Measurements from ENCODE around the gene FAM181A. TPM values are rescaled to one million over a fixed set of nuclear protein-coding genes. Genes with fewer than 3 reads are reported as not detected.

The FAM181A gene
- not detected for total RNA-seq

- ATAC-seq (no peak), DNase-seq (ENCODE audit: low spot score in 2 of 2) (no peak)
- no peaks in the 10 kb centered on the region for H3K36me3 Mint-ChIP-seq
- no peak within 1 kb of the TSS for H3K27ac Mint-ChIP-seq
- no peaks in the 10 kb centered on the region for H3K9me3 Mint-ChIP-seq
Measured at GRCh38 chr14:93926873-93927799, at the start of gene FAM181A. TSS of gene FAM181A (plus strand) at chr14:93927344. CDS start at chr14:93928286, 942 bp downstream.

- Mint-ChIP-seq H3K27ac (no peak overlapping the region), H3K9me3 (peaks cover 4 to 22% of the 10 kb centered on the region in 2 donors), H3K36me3 (peaks cover 10 to 13% of the 10 kb centered on the region in 2 donors)
- ATAC-seq (no peak), DNase-seq (ENCODE audit: low spot score in 2 of 2) (no peak)
Measured at GRCh38 chr14:93878212-93878611, 48.9 kb upstream of the FAM181A start.

- H3K36me3 Mint-ChIP-seq: peaks cover 10 to 13% of the 10 kb centered on the region in 2 donors
- no peak for ATAC-seq
- H3K9me3 Mint-ChIP-seq: peaks cover 4 to 21% of the 10 kb centered on the region in 2 donors
- no peak for DNase-seq (ENCODE audit: low spot score in 2 of 2)
- H3K27ac Mint-ChIP-seq: no peak overlapping the region
Measured at GRCh38 chr14:93878871-93879270, 48.3 kb upstream of the FAM181A start.

GRCh38 chr14:93879362-93879983, 47.7 kb upstream of the FAM181A start:
- DNase-seq (ENCODE audit: low spot score in 2 of 2) (no peak), ATAC-seq (no peak)
- Mint-ChIP-seq H3K9me3 (peaks cover 4 to 15% of the 10 kb centered on the region in 2 donors), H3K27ac (no peak overlapping the region), H3K36me3 (peaks cover 10 to 13% of the 10 kb centered on the region in 2 donors)

GRCh38 chr14:93880021-93880820, 46.9 kb upstream of the FAM181A start:
- Mint-ChIP-seq H3K36me3 (peaks cover 10 to 13% of the 10 kb centered on the region in 2 donors), H3K27ac (no peak overlapping the region), H3K9me3 (peaks cover 4 to 14% of the 10 kb centered on the region in 2 donors)
- DNase-seq (ENCODE audit: low spot score in 2 of 2) (no peak), ATAC-seq (no peak)

GRCh38 chr14:93884950-93885349, 42.2 kb upstream of the FAM181A start:
- H3K9me3 Mint-ChIP-seq: peaks cover 4 to 14% of the 10 kb centered on the region in 2 donors
- H3K36me3 Mint-ChIP-seq: peaks cover 10 to 13% of the 10 kb centered on the region in 2 donors
- no peak for DNase-seq (ENCODE audit: low spot score in 2 of 2)
- no peak for ATAC-seq
- no peak overlapping the region for H3K27ac Mint-ChIP-seq

- Mint-ChIP-seq H3K27ac (no peak overlapping the region), H3K36me3 (no peaks in the 10 kb centered on the region), H3K9me3 (no peaks in the 10 kb centered on the region)
- ATAC-seq: no peak
- DNase-seq (ENCODE audit: low spot score in 2 of 2): no peak
Measured at GRCh38 chr14:93888995-93889394, 38.1 kb upstream of the FAM181A start.

- ATAC-seq (no peak), DNase-seq (ENCODE audit: low spot score in 2 of 2) (no peak)
- Mint-ChIP-seq H3K27ac (no peak overlapping the region), H3K9me3 (no peaks in the 10 kb centered on the region), H3K36me3 (no peaks in the 10 kb centered on the region)
Measured at GRCh38 chr14:93889739-93890483, 37.2 kb upstream of the FAM181A start.

- no peak for DNase-seq (ENCODE audit: low spot score in 2 of 2)
- H3K9me3 Mint-ChIP-seq: no peaks in the 10 kb centered on the region
- H3K27ac Mint-ChIP-seq: no peak overlapping the region
- no peaks in the 10 kb centered on the region for H3K36me3 Mint-ChIP-seq
- no peak for ATAC-seq
Measured at GRCh38 chr14:93891756-93892504, 35.2 kb upstream of the FAM181A start.

- Mint-ChIP-seq H3K9me3 (no peaks in the 10 kb centered on the region), H3K27ac (no peak overlapping the region), H3K36me3 (no peaks in the 10 kb centered on the region)
- no peak for DNase-seq (ENCODE audit: low spot score in 2 of 2)
- ATAC-seq: no peak
Measured at GRCh38 chr14:93892505-93892839, 34.7 kb upstream of the FAM181A start.

GRCh38 chr14:93892923-93893558, 34.1 kb upstream of the FAM181A start:
- DNase-seq (ENCODE audit: low spot score in 2 of 2) (peak; percentile 61 to 88), ATAC-seq (peak in 1 of 2 donors; percentile 66)
- H3K9me3 Mint-ChIP-seq: no peaks in the 10 kb centered on the region
- no peak overlapping the region for H3K27ac Mint-ChIP-seq
- H3K36me3 Mint-ChIP-seq: no peaks in the 10 kb centered on the region

GRCh38 chr14:93893661-93894261, 33.4 kb upstream of the FAM181A start:
- Mint-ChIP-seq H3K36me3 (no peaks in the 10 kb centered on the region), H3K9me3 (no peaks in the 10 kb centered on the region), H3K27ac (no peak overlapping the region)
- ATAC-seq (no peak), DNase-seq (ENCODE audit: low spot score in 2 of 2) (no peak)

GRCh38 chr14:93895023-93895604, 32.0 kb upstream of the FAM181A start:
- H3K36me3 Mint-ChIP-seq: no peaks in the 10 kb centered on the region

GRCh38 chr14:93897476-93897845, 29.7 kb upstream of the FAM181A start:
- H3K27ac Mint-ChIP-seq: no peak overlapping the region
- no peak for DNase-seq (ENCODE audit: low spot score in 2 of 2)
- no peaks in the 10 kb centered on the region for H3K36me3 Mint-ChIP-seq
- H3K9me3 Mint-ChIP-seq: no peaks in the 10 kb centered on the region
- no peak for ATAC-seq

More at GRCh38 chr14:93895023-93895604, 32.0 kb upstream of the FAM181A start:
- H3K27ac Mint-ChIP-seq: no peak overlapping the region
- ATAC-seq: no peak
- H3K9me3 Mint-ChIP-seq: no peaks in the 10 kb centered on the region
- no peak for DNase-seq (ENCODE audit: low spot score in 2 of 2)
